Activated T-helper 17 cell treated with anti-CD3 and anti-CD28 coated beads, Interleukin-2, amount 50 U/mL, for 72 hours (primary cell): ENCODE data around the gene STK38. TPM values are rescaled to one million over a fixed set of nuclear protein-coding genes. Genes with fewer than 3 reads are reported as not detected.
A peak's percentile ranks its signal among the peaks of the same experiment; 100 is the strongest.
"Not testable (repeated sequence)": the region's sequence is repeated elsewhere in the genome, so short reads cannot be mapped to it uniquely, and the experiment has no call there.

ENCODE experiments used
- ATAC-seq: fragments of 150-1000 bp; cut with Tn5 transposase; replicated peaks from 2 replicates; pipeline ENCODE4 v1.10.0; 2021; ENCODE audit warnings: mild to moderate bottlenecking, moderate library complexity
- H3K27ac Mint-ChIP-seq: one replicate; pipeline ENCODE4 v1.8.0; 2022; ENCODE audit warnings: mixed read lengths
- H3K27me3 Mint-ChIP-seq: one replicate; pipeline ENCODE4 v1.8.0; 2022; ENCODE audit warnings: mixed read lengths
- H3K36me3 Mint-ChIP-seq: one replicate; pipeline ENCODE4 v1.8.0; 2022; ENCODE audit warnings: low read depth, mild to moderate bottlenecking, mixed read lengths
- H3K4me1 Mint-ChIP-seq: one replicate; pipeline ENCODE4 v1.8.0; 2022; ENCODE audit warnings: mixed read lengths
- H3K4me3 Mint-ChIP-seq: one replicate; pipeline ENCODE4 v1.8.0; 2022; ENCODE audit warnings: mild to moderate bottlenecking, mixed read lengths
- H3K9me3 Mint-ChIP-seq: one replicate; pipeline ENCODE4 v1.8.0; 2022; ENCODE audit warnings: mixed read lengths
- total RNA-seq, 2 donors: library from RNA; stranded (reverse); gene quantifications; one replicate each; pipeline ENCODE4 v1.2.3, GENCODE V29; 2022

STK38 gene
- total RNA-seq, 2 donors from 2014 or later: 24.4 to 34.3 TPM

DNA sequence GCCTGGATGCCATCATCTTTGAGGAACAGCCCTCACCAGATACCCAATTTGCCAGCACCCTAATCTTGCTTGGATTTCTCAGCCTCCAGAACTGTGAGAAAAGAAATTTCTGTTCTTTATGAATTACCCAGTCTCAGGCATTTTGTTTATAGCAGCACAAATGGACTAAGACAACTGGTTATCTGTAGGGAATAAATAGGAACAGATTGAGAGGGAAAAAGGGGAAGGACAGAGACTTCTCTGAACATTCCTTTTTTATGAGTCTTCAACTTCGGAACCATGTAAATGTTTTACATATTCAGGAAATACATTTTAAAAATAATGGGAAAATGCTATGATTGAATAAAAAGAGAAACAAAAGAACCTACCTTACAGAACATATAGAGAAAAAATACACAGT, 83.6 kb downstream of the STK38 start:
- H3K27ac Mint-ChIP-seq: no peak overlapping the region
- no peak overlapping the region for H3K4me3 Mint-ChIP-seq

DNA sequence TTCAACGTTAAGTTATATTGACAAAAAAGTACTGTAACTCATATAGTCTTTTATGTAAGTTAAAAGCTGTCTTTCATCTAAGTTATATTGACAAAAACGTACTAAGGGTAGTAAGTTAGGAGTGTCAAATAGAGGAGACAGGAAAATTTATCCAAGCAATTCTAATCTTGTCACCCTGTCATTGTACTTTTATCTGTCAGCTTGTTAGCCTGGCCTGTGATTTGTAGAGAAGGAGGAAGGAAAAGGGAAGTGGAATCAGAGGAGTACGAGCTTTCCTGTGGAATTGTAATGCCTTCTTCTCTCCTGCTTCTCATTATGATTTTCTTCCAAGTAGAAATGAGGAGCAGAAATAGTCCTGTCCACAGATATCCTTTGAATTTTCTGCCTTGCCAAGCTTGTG, 85.6 kb downstream of the STK38 start:
- no peak for ATAC-seq
- Mint-ChIP-seq H3K4me1 (peaks cover 19% of the 10 kb centered on the region), H3K36me3 (peaks cover 7% of the 10 kb centered on the region), H3K27me3 (no peaks in the 10 kb centered on the region), H3K9me3 (no peaks in the 10 kb centered on the region), H3K4me3 (no peak overlapping the region), H3K27ac (no peak overlapping the region)

More for the DNA sequence above, 83.6 kb downstream of the STK38 start:
- Mint-ChIP-seq H3K9me3 (no peaks in the 10 kb centered on the region), H3K27me3 (no peaks in the 10 kb centered on the region), H3K36me3 (no peaks in the 10 kb centered on the region), H3K4me1 (peaks cover 15% of the 10 kb centered on the region)
- ATAC-seq: no peak

DNA sequence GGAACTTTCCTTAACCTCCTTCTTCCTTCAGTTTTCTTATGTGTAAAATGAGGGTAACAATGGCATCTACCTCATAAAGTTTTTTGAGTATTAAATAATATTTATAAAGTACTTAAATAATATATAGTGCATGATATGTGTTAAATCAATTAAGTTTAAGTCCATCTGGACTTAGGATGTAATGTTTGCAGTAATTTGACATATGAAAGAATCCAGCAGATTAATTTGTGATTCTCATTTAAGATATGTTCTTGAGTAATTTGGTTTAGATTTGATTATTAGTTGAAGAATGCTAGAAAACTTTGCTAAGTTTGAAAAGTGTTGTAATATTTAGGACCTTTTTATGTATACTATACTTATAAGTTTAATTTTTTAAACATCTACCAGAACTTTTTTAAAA, 86.4 kb downstream of the STK38 start:
- Mint-ChIP-seq H3K27ac (no peak overlapping the region), H3K27me3 (no peaks in the 10 kb centered on the region), H3K9me3 (no peaks in the 10 kb centered on the region), H3K4me1 (peaks cover 19% of the 10 kb centered on the region), H3K4me3 (no peak overlapping the region), H3K36me3 (peaks cover 7% of the 10 kb centered on the region)
- no peak for ATAC-seq

DNA sequence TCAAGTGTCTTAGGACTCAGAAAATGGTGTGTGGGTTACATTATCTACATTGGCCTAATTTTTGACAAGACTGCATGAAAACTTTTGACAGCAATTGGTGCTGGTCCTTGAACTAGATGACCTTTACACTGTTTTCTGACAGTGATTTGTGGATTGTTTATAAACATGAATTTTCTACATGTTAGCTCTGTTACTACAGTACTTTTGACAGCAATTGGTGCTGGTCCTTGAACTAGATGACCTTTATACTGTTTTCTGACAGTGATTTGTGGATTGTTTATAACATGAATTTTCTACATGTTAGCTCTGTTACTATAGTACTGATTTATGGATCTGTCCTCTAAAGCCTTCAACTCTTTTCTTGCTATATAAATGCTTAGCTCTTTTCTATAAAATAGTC, 87.8 kb downstream of the STK38 start:
- Mint-ChIP-seq H3K4me1 (peaks cover 16% of the 10 kb centered on the region), H3K9me3 (no peaks in the 10 kb centered on the region), H3K27ac (no peak overlapping the region), H3K27me3 (no peaks in the 10 kb centered on the region), H3K36me3 (peaks cover 7% of the 10 kb centered on the region), H3K4me3 (no peak overlapping the region)
- ATAC-seq: no peak

DNA sequence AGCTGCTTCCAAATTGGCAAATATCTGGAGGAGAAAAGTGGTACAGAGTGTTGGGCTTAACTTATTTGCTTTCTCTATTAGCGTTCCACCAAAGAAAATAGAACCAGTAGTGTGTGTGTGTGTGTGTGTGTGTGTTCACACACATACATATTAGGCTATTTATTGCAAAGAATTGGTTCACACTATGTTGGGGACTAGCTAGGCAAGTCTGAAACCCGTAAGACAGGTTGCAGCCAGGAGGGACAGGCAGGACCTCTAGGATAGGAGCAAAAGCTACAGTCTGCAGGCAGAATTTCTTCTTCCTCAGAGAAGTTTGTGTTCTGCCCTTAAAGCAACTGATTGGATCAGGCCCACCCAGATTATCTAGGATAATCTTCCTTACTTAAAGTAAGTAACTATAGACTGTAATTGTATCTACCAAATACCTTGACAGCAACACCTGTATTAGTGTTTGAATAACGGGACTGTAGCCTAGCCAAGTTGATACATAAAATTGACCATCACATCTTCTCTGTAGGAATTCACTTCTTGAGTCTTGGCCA, 91.7 kb downstream of the STK38 start:
- Mint-ChIP-seq H3K9me3 (no peaks in the 10 kb centered on the region), H3K27ac (no peak overlapping the region)
- no peak for ATAC-seq

DNA sequence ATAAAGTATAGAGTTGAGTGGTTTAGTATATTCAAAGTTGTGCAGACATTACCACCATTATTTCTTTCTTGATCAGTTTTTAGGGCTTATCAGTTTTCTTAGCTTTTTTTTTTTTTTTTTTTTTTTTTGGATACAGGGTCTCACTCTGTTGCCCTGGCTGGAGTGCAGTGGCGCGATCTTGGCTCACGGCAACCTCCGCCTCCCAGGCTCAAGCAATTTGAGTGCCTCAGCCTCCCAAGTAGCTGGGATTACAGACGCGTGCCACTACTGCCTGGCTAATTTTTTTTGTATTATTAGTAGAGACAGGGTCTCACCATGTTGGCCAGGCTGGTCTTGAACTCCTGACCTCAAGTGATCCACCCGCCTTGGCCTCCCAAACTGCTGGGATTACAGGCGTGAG, 94.4 kb downstream of the STK38 start:
- H3K4me3 Mint-ChIP-seq, H3K27me3 Mint-ChIP-seq, H3K27ac Mint-ChIP-seq, H3K4me1 Mint-ChIP-seq, ATAC-seq, H3K9me3 Mint-ChIP-seq: not testable (repeated sequence)
- H3K36me3 Mint-ChIP-seq: peaks cover 54% of the 10 kb centered on the region

More for the DNA sequence above, 91.7 kb downstream of the STK38 start:
- peaks cover 5% of the 10 kb centered on the region for H3K4me1 Mint-ChIP-seq
- H3K4me3 Mint-ChIP-seq: no peak overlapping the region
- H3K27me3 Mint-ChIP-seq: no peaks in the 10 kb centered on the region
- peaks cover 35% of the 10 kb centered on the region for H3K36me3 Mint-ChIP-seq

DNA sequence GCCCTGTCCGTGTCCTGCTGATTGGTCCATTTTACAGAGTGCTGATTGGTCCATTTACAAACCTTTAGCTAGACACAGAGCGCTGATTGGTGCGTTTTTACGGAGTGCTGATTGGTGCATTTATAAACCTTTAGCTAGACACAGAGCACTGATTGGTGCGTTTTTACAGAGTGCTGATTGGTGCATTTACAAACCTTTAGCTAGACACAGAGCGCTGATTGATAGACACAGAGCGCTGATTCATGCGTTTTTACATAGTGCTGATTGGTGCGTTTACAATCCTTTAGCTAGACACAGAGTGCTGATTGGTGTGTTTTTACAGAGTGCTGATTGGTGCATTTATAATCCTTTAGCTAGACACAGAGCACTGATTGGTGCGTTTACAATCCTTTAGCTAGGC, 98.1 kb downstream of the STK38 start:
- H3K27me3 Mint-ChIP-seq, ATAC-seq, H3K27ac Mint-ChIP-seq, H3K9me3 Mint-ChIP-seq, H3K4me3 Mint-ChIP-seq: not testable (repeated sequence)
- Mint-ChIP-seq H3K36me3 (peaks cover 63% of the 10 kb centered on the region), H3K4me1 (peaks cover 15% of the 10 kb centered on the region)

DNA sequence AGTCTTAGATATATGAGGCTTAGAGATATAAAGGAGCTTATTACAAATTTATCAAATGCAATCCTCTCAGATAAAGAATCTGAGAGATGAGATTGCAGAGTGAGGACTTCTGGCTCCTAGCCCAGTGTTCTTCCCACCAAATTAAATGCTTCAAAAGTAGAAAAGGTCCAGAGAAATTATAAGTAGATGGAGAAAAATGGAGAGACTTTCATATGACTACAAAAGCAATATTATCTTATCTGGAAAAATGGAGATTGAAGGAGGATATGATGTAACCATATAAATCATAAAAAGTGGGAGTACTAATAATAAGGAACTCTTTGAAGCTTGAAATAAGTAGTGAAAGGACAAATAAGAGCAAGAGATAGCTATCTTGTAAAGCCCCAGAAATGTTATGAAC, 101.7 kb downstream of the STK38 start:
- Mint-ChIP-seq H3K4me1 (peaks cover 24% of the 10 kb centered on the region), H3K4me3 (peak overlapping the region; percentile 95), H3K27ac (peak overlapping the region; percentile 69), H3K36me3 (peaks cover 44% of the 10 kb centered on the region), H3K27me3 (no peaks in the 10 kb centered on the region), H3K9me3 (no peaks in the 10 kb centered on the region)
- ATAC-seq: no peak

DNA sequence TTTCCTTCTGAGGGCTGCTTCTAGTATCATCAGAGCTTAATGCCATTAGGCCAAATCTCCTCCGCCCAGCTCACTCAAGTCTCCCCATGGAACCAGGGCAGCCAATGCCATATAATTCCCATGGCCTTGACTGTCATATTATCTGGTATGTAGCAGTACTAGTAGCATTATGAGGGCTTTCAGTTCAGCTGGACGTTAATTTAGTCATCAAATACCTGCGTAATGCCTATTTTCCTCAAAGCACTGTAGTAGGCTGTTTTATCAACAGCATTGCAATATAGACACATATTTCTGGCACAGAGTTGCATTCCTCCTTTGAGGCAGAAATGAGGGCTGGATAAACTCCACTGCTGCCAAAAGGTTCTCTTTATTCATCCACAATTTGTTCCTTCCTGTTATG, 102.8 kb downstream of the STK38 start:
- Mint-ChIP-seq H3K9me3 (no peaks in the 10 kb centered on the region), H3K4me1 (peaks cover 24% of the 10 kb centered on the region), H3K36me3 (peaks cover 41% of the 10 kb centered on the region), H3K4me3 (peak overlapping the region; percentile 95), H3K27ac (peak overlapping the region; percentile 90), H3K27me3 (no peaks in the 10 kb centered on the region)
- ATAC-seq: no peak

Other genes starting within 250 kb of the STK38 start
- not detected for gene BNIP5, start 210.6 kb downstream of the STK38 start, total RNA-seq
- gene ETV7, start 159.8 kb downstream of the STK38 start, total RNA-seq: 10 to 100 TPM in 1 of 2 donors, 1 to 10 TPM in 1; 2.6 to 16.9 TPM
- under 1 TPM; 0.11 to 0.87 TPM for gene PXT1, start 104.6 kb downstream of the STK38 start, total RNA-seq
- gene KCTD20, start 104.5 kb downstream of the STK38 start, total RNA-seq: 10 to 100 TPM; 41.1 to 57.6 TPM
- gene SRSF3, start 46.9 kb upstream of the STK38 start, total RNA-seq: 100 to 1,000 TPM; 277 to 473 TPM
- 100 to 1,000 TPM; 149 to 164 TPM for gene CDKN1A, start 131.2 kb upstream of the STK38 start, total RNA-seq
- gene RAB44, start 150.3 kb upstream of the STK38 start, total RNA-seq: under 1 TPM; 0.11 to 0.32 TPM